CD4-positive, alpha-beta T cell (primary cell): ENCODE data around the gene SEPTIN10. TPM values are rescaled to one million over a fixed set of nuclear protein-coding genes. Genes with fewer than 3 reads are reported as not detected.
"Not testable (repeated sequence)": the region's sequence is repeated elsewhere in the genome, so short reads cannot be mapped to it uniquely, and the experiment has no call there.

ENCODE experiments used
- ATAC-seq: fragments of 200-7000 bp; cut with Tn5 transposase; one replicate; pipeline ENCODE4 v1.10.0; 2022; ENCODE audit warnings: mild to moderate bottlenecking; ENCODE audit not compliant: poor library complexity
- CTCF ChIA-PET: fragments of 350-600 bp; sonication (Branson Sonifier 250); formaldehyde crosslinking; loops from one replicate; lab custom pipeline; 2021; ENCODE audit warnings: antibody characterized with exemption, inconsistent platforms; lab: Charles Lee
- POLR2A ChIA-PET: fragments of 350-600 bp; sonication (Branson Sonifier 250); formaldehyde crosslinking; loops from one replicate; lab custom pipeline; 2021; ENCODE audit warnings: antibody characterized with exemption, inconsistent platforms; lab: Charles Lee
- DNase-seq, 14 experiments: peaks; one replicate each; pipeline ENCODE4 v3.0.0-alpha.2; 2013 to 2020; ENCODE audit warnings: mixed read lengths in 2 of 14
- H3K27ac ChIP-seq, 2 donors: one replicate each; pipeline versions ENCODE4 v1.5.1 to v1.7.0; 2013; ENCODE audit warnings: low read length in 2 of 2, low read depth in 1 of 2, mild to moderate bottlenecking in 1 of 2
- H3K27me3 ChIP-seq, 2 experiments: 1 replicate in 1 of 2; 2 replicates in 1 of 2; pipeline versions ENCODE4 v1.6.1 to v1.7.0; 2013; ENCODE audit warnings: low read length in 2 of 2, control low read depth in 1 of 2, mild to moderate bottlenecking in 1 of 2, moderate library complexity in 1 of 2; ENCODE audit not compliant: insufficient read depth in 2 of 2, control insufficient read depth in 1 of 2
- H3K36me3 ChIP-seq: one replicate; pipeline ENCODE4 v1.6.1; 2013; ENCODE audit warnings: low read length, control low read depth; ENCODE audit not compliant: insufficient read depth
- H3K4me1 ChIP-seq: one replicate; pipeline ENCODE4 v1.6.1; 2013; ENCODE audit warnings: low read length, control low read depth; ENCODE audit not compliant: insufficient read depth
- H3K4me3 ChIP-seq: one replicate; pipeline ENCODE4 v1.5.1; 2013; ENCODE audit warnings: mild to moderate bottlenecking, low read length, moderate library complexity
- H3K9me3 ChIP-seq, 2 experiments: 1 replicate in 1 of 2; 2 replicates in 1 of 2; pipeline versions ENCODE4 v1.6.1 to v1.7.0; 2013; ENCODE audit warnings: low read length in 2 of 2, mild to moderate bottlenecking in 2 of 2, control low read depth in 1 of 2, moderate library complexity in 1 of 2; ENCODE audit not compliant: control insufficient read depth in 1 of 2, insufficient read depth in 1 of 2
- H3K27ac Mint-ChIP-seq: one replicate; pipeline ENCODE4 v1.8.0; 2020; ENCODE audit warnings: mixed read lengths
- H3K27me3 Mint-ChIP-seq: one replicate; pipeline ENCODE4 v1.8.0; 2021; ENCODE audit warnings: mixed read lengths
- H3K36me3 Mint-ChIP-seq: one replicate; pipeline ENCODE4 v1.8.0; 2021; ENCODE audit warnings: low read depth, mixed read lengths
- H3K4me1 Mint-ChIP-seq: one replicate; pipeline ENCODE4 v1.8.0; 2021; ENCODE audit warnings: low read depth, mixed read lengths
- H3K4me3 Mint-ChIP-seq: one replicate; pipeline ENCODE4 v1.8.0; 2020; ENCODE audit warnings: mild to moderate bottlenecking, mixed read lengths
- H3K9me3 Mint-ChIP-seq: one replicate; pipeline ENCODE4 v1.8.0; 2020; ENCODE audit warnings: mixed read lengths
- CTCF ChIP-seq: fragments of 200-600 bp; IDR thresholded peaks from one replicate; pipeline ENCODE4 v1.8.0; 2022; ENCODE audit warnings: antibody characterized with exemption, mild to moderate bottlenecking
- intact Hi-C, 2 experiments: fragments of 100-400 bp; cut with DNase I in 1 of 2; cut with micrococcal nuclease in 1 of 2; formaldehyde crosslinking; loops; one replicate each; pipeline versions ENCODE4 v1.15.1 to v1.9.0; 2023 to 2025; cut with DNase I, micrococcal nuclease
- total RNA-seq, 174 experiments: library from RNA in 2 of 174; stranded (reverse) in 2 of 174; gene quantifications; one replicate each; pipeline ENCODE4 v1.2.3 and lab custom pipeline; 2021 to 2026

The SEPTIN10 gene
- total RNA-seq, 2 experiments from 2014 or later = 2.0 to 2.6 TPM

- no peak for TF ChIP-seq CTCF
- Histone ChIP-seq H3K9me3 (no peaks in the 10 kb centered on the region), H3K4me1 (no peaks in the 10 kb centered on the region), H3K4me3 (no peak overlapping the region), H3K27ac (no peak overlapping the region), H3K36me3 (no peaks in the 10 kb centered on the region), H3K27me3 (no peaks in the 10 kb centered on the region)
- no peaks in the 10 kb centered on the region for H3K36me3 Mint-ChIP-seq
- DNase-seq (no peak), ATAC-seq (no peak)
- H3K27me3 Mint-ChIP-seq = no peaks in the 10 kb centered on the region
- H3K4me3 Mint-ChIP-seq = no peak overlapping the region
- H3K4me1 Mint-ChIP-seq = no peaks in the 10 kb centered on the region
- POLR2A ChIA-PET = no interaction called here
- H3K27ac Mint-ChIP-seq = no peak overlapping the region
- no peaks in the 10 kb centered on the region for H3K9me3 Mint-ChIP-seq
- intact Hi-C loops = no loop called here
- CTCF ChIA-PET = no interaction called here
Observed at GRCh38 chr2:109591206-109591605, 22.6 kb downstream of the SEPTIN10 start.

GRCh38 chr2:109586687-109587086 is 27.1 kb downstream of the SEPTIN10 start:
- H3K36me3 ChIP-seq = no peaks in the 10 kb centered on the region
- no peak overlapping the region for H3K4me3 Mint-ChIP-seq
- DNase-seq = no peak
- H3K4me1 Mint-ChIP-seq = no peaks in the 10 kb centered on the region
- H3K27me3 Mint-ChIP-seq = no peaks in the 10 kb centered on the region
- CTCF ChIA-PET = no interaction called here
- H3K4me3 ChIP-seq = no peak overlapping the region
- no peaks in the 10 kb centered on the region for H3K9me3 Mint-ChIP-seq
- POLR2A ChIA-PET = interaction anchor here (0.8 kb wide), 1 partner anchor 10 kb away, joined by 3 read pairs; no protein-coding TSS in a partner anchor
- no peaks in the 10 kb centered on the region for H3K36me3 Mint-ChIP-seq
- no peak for ATAC-seq
- H3K4me1 ChIP-seq = no peaks in the 10 kb centered on the region
- H3K27me3 ChIP-seq = no peaks in the 10 kb centered on the region
- no peak for TF ChIP-seq CTCF
- no peak overlapping the region for H3K27ac Mint-ChIP-seq
- intact Hi-C loops = no loop called here
- H3K27ac ChIP-seq = no peak overlapping the region
- no peaks in the 10 kb centered on the region for H3K9me3 ChIP-seq

- Mint-ChIP-seq H3K27ac (no peak overlapping the region), H3K27me3 (no peaks in the 10 kb centered on the region), H3K9me3 (no peaks in the 10 kb centered on the region), H3K4me3 (no peak overlapping the region), H3K4me1 (no peaks in the 10 kb centered on the region), H3K36me3 (no peaks in the 10 kb centered on the region)
- Histone ChIP-seq H3K9me3 (no peaks in the 10 kb centered on the region), H3K27me3 (no peaks in the 10 kb centered on the region), H3K27ac (no peak overlapping the region), H3K4me1 (no peaks in the 10 kb centered on the region), H3K4me3 (no peak overlapping the region), H3K36me3 (no peaks in the 10 kb centered on the region)
- DNase-seq = no peak
- ATAC-seq = no peak
- ChIA-PET POLR2A (no interaction called here), CTCF (interaction anchor here (1.0 kb wide), 1 partner anchor 38 kb away, joined by 3 read pairs; no protein-coding TSS in a partner anchor)
- intact Hi-C loops = no loop called here
- no peak for TF ChIP-seq CTCF
Observed at GRCh38 chr2:109582928-109583895, 30.6 kb downstream of the SEPTIN10 start.

GRCh38 chr2:109577630-109578029 is 36.1 kb downstream of the SEPTIN10 start:
- H3K4me1 Mint-ChIP-seq, intact Hi-C loops: not testable (repeated sequence)

More at GRCh38 chr2:109577630-109578029, 36.1 kb downstream of the SEPTIN10 start:
- H3K36me3 ChIP-seq, H3K9me3 ChIP-seq, H3K9me3 Mint-ChIP-seq, H3K27ac Mint-ChIP-seq, DNase-seq, H3K4me1 ChIP-seq, H3K27me3 ChIP-seq, H3K36me3 Mint-ChIP-seq, H3K27ac ChIP-seq, ATAC-seq, CTCF ChIA-PET, H3K4me3 Mint-ChIP-seq, H3K4me3 ChIP-seq, POLR2A ChIA-PET: not testable (repeated sequence)
- peaks cover 14% of the 10 kb centered on the region for H3K27me3 Mint-ChIP-seq
